ENCODE measurements around the gene KEL. TPM values are rescaled to one million over a fixed set of nuclear protein-coding genes. Genes with fewer than 3 reads are reported as not detected.
A peak's percentile ranks its signal among the peaks of the same experiment; 100 is the strongest.

The KEL gene
- polyA plus RNA-seq, 5 donors, result 1.1 to 4.3 (median 2.5) TPM

DNA sequence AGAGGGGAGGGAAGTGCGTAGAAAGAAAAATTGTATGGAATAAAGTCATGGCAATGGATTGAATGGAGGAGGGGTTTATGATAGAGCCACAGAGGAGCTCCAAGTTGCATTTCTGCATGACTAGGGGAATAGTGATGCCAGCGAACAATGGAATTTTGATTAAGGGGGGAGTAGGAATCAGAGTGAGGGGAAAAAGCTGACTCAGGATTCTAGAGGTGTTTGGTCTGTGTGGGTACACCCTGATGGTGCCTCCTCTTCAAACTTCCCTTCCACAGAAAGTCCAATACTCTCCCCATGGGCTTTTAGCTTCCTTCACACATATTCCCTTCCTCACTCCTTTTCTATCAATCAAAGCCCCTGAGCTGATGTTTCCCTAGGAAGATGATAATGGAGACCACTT is 1.8 kb upstream of the KEL start:
- no peak for DNase-seq

DNA sequence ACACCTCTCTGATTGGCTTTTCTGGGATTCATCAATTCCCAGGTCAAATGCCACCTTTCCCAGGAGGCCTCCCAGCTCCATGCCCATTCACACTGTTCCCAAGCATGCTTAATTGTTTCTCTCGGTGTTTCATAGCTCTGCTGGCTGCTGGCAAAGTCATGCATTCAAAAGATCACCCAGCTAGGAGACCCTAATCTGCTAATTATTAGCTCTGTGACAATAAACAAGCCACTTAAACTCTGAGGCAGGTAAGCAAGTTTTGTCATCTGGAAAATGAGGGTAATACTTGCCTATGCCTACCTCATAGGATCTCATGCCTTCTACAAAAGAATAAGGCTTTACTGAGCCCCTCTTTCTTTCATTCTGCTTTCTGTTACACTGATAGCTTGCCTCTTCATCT is 828 bp upstream of the KEL start:
- DNase-seq, result no peak

DNA sequence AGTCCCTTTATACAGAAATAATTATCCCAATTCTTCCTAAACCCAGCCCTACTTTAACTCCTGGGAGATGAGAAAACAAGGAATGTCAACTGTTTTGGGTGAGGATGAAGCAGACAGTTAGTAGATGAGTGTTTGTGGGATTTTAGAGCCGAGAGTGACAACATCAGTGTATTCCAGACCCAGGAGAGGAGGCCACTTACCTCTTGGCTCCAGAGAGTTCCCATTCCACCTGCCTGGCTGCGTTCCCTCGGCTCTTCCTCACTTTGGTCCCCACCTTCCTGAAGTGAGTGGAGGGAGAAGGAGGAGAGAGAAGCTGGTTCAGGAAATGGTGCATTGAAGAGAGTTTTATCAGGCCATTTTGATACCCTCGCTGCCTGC is 579 bp downstream of the KEL start:
- no peak for DNase-seq

DNA sequence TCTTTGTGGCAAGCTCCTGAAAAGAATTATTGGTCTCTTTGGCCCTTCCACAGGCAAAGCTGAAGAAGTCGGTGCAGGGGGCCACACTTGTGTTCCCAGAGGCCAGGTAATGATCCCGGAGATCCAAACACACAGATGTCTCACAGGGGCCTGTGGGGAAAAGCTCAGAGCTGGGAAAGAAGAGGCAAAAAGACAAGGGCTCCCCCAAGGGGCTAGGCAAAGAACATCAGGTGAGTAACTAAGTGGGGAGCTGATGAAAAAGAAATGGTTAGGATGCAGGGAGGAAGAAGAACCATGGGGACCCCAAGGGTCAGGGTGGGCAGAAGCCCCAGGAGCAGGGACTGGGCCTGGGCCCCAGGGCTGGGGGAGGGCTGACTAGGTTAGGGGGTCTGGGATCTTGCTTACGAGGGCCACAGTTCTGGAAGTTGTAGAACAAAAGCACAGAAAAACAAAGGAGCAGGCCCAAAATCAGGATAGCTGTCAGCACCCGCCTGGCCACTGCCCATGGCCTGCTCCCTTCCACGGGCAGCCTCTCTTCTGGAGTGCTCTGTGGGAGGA is 1.1 kb downstream of the KEL start:
- DNase-seq, result no peak

DNA sequence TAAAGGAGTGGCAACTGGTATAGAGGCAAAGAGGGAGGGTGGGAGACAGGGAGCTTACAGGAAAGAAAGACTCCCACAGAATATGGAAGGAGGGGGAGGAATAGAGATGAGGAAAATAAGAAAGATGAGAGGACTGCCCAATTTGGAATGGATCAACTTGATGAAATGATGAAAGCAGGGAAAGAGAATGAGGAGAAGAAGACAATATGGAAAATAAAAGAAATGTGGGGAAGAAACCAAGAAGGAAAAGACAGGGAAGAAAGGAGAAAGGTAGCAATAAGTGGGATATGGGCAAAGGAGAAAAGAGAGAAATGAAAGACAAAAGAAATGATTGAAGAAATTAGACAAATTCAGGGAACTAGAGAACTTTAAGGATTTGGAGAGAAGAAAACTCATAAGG is 3.0 kb downstream of the KEL start:
- no peak for DNase-seq

DNA sequence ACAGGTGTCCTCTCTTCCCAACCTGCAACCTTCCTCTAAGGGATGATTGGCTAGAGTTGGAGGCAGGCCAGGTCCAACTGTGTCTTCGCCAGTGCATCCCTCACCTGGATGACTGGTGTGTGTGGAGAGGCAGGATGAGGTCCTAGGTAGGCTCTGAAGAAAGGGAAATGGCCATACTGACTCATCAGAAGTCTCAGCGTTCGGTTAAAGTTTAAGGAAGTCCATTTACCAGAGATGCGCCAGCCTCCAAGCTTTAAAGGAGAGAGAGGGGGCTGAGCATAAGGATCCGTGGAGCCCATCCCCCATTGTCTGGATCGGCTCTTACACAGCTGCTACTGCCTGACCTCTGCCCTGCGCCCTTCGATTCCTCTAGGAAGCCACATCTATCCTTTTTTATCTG is 4.4 kb downstream of the KEL start:
- DNase-seq, result no peak

DNA sequence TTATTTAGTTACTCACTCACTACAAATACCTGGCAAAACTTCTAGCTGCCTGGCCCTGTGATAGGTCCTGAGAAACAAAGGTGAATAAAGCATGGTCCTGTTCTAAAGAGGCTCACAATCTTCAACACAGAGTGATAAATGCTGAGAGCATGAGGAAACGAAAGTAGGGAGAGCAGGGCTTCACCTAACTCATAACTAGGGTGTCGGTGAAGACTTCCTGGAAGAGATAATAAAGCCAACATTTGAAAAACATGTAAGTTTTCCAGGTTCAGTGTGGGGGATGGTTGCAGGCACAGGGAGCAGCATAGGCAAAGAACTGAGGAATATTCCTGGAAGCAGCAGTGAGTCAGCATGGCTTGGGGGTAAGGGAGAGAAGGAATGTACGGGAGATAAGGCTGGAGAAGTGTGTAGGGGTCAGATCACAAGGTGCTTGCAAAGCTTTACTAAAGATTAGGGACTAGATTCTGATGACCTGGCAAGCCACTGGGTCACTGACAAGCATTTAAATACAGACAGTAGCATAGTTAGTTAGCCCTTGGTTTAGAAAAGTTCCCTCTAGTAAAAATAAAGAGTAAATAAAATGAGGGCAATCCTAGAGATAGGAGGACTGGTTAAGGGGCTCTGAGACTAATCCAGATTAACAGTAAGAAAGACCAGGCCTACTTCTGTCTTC is 5.1 kb downstream of the KEL start:
- DNase-seq, result no peak

DNA sequence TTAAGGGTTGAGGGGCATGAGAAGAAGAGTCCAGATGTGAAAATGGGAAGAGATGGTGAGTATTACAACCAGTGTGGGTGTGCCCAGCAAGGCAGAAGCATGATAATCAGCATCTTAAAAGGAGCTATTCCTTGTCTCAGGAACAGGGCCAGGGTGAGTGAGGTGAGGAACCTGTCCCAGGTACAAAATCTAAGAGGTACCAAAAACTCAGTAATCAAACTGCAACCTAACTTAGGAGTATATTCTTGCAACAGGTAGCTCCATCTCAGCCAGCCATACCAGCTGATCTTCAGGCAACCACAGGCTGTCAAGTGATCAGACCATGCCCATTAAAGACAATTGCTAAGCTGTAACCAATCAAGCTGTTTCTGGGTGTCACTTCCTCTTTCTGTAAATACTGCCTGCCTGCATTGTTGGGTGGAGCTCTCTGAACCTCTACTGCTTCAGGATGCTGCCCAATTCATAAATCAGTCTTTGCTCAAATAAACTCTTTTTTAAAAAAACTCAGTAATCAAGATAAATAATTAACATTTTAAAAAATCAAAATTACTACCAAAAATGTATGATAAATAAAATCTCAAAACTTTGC is 7.4 kb downstream of the KEL start:
- no peak for DNase-seq

DNA sequence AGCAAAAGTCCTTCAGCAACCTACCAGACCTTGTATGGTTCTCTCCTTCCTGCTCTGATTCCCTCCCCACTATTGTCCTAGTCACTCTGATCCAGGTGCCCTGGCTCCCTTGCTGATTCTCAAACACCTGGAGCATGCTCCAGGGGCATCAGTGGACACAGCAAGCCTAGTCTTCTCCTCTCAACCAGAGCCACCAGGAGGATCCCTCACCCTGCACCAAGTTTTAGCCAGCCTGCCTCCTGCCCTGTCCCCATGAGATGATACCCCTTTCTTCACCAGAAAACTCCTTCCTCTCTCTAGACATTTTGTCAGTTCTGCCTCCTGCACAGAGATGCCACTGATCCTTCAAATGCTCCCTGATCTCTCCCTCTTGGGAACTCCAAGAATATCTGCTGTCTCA is 11.9 kb downstream of the KEL start:
- no peak for DNase-seq

DNA sequence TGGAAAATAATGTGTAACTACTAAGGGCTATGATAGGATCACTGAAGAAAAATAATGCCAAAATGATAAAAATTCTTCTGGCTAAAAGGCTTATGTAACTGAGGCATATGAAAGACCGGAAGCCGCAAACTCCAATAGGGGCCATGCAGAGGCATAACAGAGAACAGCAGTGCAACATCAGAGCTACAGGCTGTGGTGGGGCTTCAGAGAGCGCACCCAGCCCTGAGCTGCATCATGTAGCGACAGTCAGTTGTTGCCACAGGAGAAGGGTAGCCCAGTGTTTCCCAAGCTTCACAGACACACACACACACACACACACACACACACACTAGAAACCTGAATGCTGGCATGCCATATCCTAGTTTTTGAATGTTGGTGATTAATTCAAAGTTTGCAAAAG is 13.6 kb downstream of the KEL start:
- no peak for DNase-seq

DNA sequence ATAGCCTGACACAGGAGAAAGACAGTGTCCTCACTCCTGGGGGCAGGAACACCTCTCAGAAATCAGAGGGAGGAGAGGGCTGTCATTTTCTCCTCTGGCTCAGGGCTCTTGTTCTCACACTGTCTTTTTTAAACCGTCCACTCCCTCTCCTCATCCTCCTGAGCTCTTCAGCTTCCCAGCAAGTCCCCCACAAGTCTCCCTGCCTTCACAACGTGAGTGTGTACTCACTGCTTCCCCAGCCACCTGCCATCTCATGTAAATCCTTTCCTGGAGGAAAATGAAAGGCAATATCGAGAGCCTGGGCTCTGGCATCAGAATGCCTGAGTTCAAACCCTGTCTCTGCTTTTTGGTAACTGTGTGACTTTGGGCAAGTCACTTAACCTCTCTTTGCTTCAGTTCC is 17.2 kb downstream of the KEL start:
- DNase-seq, result no peak

DNA sequence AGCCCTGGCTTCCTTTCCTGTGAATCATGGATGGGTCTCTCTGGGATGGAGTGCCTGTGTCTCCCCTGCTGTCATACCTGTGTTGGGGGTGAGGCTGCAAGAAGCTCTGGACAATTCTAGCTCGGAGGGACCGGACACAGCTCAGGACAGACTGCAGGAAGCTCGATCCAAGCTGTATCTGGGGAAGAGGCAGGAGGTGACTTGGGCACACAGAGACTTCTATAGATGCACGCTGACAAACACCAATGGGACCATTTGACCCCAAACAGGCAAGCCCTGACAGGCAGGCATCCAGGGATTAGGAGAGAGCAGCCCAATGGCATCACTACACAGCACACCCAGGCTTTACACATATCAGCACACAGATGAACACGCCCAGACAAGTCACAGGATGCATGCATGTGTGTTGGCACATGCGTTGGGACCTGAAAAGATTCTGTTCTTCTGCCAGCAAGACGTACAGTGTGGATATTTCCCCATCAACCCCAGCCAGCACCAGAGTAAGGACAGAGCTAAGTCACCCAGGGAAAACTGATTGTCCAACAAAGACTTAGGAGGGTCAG is 18.4 kb downstream of the KEL start:
- no peak for DNase-seq

DNA sequence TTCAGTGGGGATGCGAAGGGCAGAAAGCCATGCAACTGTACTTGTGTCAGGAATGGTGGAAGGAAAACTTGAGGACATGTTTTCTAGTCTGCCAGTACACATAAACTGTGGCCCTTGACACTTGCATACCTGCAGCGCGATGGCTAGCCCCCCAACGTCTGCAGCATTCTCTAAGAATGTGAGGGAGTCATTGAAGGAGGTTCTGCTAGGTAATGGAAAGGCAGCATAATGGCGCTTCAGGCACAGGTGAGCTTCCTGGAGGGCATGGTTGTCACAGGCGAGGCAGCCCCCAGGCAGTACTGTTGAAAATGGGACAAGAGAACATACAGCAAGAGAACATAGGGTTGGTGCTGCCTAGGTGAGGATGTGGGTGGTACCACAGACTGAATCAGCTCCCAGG is 19.4 kb downstream of the KEL start:
- DNase-seq, result no peak

DNA sequence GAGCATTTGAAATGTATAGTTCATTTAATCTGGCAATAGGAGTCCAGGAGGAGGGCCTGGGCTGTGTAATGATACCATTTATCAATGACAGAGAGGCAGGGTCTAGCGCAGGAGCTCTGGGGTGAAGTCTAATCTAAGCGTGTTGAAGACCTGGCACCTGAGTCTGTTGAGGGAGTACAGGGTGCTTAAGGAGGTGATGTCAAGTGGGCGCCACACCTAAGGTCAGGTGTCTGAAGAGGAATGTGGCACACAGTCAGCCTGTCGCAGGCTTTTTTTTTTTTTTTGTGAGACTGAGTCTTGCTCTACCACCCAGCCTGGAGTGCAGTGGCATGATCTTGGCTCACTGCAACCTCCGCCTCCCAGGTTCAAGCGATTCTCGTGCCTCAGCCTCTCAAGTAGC is 20.6 kb downstream of the KEL start:
- DNase-seq, result no peak

DNA sequence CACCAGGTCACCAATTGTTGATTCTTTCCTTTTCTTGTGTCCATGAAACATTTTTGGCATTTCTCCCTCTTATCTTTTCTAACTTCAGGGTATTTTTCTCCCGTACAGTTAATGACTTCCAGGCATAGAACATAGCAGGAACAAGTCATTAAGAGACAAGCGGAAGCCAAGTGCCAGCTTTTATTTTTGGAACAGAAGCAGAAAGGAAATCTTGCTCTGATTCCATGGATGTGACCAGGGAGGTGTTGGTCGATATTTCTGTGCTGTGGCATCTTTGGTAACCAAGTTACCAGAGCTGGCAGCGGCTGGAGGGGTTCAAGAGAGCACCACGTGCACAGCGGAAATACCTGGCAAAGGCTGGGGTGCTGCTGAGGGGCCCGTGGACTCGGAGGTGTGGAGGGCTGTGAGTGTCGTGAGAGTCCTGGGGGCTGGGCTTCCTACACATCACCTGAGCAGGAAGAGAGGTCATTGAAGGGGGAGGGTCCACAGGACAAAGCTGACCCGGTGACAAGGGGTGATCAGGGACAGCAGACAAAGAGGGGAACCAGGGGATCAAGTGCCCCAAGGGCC is 21.1 kb downstream of the KEL start:
- peak; percentile 18 to 27 for DNase-seq

DNA sequence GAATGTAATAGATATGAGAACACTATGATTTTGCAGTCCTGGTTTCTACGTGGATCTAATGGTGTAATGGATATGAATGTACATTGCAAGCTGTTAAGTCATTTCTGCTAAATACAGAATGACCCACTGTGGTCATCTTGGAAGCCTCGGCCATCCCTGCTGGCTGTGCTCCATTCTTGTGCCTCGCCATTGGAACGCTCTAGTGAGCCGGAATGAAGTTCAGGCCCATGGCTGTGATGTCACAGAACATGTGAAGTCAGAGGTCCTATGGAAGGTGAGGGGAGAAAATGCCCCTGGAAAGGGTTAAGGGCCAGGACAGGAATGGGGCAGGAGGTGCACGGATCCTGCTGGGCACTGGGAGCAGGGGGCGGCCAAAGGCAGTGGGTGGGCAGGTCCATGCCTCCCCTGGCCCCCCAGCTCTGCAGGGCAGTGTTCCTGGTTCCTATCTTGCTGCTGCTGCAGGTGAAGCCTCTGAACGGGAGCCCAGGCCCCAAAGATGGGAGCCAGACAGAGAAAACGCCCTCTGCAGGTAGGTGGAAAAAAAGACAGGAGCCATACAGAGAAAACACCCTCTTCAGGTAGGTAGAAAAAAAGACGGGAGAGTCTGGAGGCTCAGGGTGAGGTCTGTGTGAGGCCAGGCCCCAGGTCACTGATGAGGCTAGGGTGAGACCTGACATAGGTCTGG is 22.8 kb downstream of the KEL start, which contains the start of gene LLCFC1:
Gene LLCFC1, plus strand, starts transcription at position 259 of the 685 bp plus-strand sequence. Its CDS starts 138 bp downstream, at position 397.
- no peak for DNase-seq

DNA sequence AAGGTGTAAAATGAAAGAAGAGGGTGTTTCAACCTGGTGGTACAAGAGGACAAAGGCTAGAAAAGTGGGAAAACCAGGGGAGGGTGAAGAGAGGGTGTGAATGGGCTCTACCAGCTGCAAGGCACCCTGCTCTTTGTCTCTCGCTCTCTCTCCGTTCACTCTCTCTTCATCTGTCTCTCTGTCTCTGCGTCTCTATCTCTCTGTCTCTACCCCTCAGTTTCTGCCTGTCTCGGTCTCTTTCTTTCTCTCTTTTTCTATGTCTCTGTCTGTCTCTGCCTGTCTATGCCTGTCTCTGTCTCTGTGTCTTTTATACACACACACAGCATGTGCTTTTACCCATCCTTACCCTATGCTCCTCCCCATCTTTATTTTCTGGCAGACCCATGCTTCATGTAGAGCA is 23.6 kb downstream of the KEL start:
- DNase-seq, result no peak

DNA sequence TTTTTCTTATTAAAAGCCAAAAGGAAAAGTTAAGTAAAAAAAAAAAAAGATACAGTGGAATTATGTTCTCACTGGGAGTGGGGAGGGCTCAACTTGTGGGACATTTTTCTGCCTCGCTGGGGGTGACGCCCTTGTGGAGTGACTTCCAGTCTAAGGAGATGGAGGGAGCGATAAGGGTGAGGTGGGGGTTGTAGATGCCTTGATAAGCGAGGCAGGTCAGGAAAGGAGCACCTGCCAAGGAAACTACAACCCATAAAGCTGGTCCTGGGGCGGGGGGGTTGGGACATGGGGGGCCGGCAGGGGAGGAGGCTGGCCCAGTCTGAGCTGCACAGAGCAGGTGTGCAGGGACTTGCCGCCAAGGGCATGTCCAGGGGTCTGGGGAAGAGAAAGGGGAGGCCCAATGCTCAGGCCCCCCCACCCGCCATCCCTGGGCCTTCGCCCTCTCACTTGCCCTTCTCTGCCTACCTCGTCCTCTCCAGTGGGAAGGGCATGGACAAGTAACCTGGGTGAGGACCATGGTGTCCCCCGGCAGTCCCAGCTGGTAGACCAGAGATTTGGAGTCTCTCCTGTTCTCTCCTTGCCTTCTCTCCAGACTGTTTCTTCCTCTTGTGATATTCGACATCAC is 26.1 kb downstream of the KEL start:
- DNase-seq, result no peak

DNA sequence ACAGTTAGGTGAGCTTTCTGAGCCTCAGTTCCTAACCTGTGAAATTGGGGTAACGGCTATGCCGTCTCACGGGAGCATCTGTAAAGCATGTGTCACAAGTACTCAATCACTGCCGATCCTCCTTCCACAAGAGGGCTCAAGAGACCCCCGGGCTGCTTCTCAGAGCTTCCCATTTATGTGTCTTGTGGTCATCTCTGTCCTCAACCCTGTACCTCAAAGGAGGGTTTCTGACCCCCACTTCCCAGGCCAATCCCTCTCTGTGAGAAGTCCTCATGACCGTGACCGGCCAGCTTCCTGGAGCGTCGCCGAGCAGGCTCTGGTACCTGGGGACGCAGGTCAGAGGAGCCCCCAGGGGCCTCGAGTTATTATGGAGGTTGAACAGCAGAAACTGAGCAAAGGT is 28.1 kb downstream of the KEL start:
- DNase-seq, result no peak

DNA sequence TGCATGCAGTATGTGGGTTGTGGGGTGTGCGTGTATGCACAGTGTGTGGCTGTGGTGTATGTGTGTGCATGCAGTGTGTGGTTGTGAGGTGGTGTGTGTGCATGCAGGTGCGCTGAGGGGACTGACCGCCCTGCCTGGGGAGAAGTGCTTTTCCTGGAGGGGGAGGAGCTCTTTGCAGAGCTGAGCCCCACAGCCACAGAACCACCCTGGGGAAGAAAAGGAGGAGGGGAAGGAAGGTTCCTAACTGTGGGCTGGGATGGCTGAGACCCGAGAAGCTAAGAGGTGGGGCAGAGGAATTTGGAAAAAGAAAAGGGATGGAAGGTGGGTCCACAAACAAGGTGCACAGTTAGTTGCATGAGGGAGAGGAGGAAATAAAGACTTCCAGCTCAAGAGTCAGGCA is 28.5 kb downstream of the KEL start, which contains the start of gene TRPV5:
Gene TRPV5, minus strand, starts transcription at position 123 of the 400 bp plus-strand sequence. CDS start 287 bp downstream, outside the sequence.
- DNase-seq, result no peak

DNA sequence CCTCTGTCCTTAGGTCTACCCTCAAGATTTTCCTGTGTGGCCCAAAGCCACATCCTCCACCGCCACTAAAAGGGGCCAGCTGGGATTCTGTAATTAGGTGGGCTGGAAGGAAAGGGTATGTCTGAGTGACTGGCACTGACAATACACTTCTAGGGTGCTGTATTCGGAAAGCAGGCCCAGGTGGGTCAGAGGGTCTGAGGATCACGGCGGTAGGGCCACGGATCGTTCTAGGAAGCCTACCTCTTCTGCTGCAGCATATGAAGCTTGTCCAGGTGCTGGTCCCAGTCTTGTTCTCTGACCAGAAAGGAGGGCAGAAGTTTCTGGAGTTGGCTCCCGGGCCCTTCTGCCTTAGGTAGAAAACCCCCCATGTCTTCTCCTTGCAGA is 29.1 kb downstream of the KEL start:
- no peak for DNase-seq
